Cardiac fibroblast (primary cell): ENCODE results near the gene ZFP92.

Source experiments
- DNase-seq, 2 donors: peaks; one replicate each; pipeline versions ENCODE4 v3.0.0 to v3.0.0-alpha.2; 2010; ENCODE audit warnings: low read depth in 2 of 2
- H3K4me3 ChIP-seq, 2 donors: replicated peaks in 1 of 2; 1 replicate in 1 of 2; 2 replicates in 1 of 2; pipeline ENCODE4 v1.5.1; 2011; ENCODE audit warnings: low read depth in 2 of 2, low read length in 2 of 2, mild to moderate bottlenecking in 2 of 2, moderate library complexity in 1 of 2
- TF ChIP-seq, protein P1 (sequence below): IDR thresholded peaks from one replicate; pipeline ENCODE4 v1.5.1; 2011; ENCODE audit warnings: low read depth, mild to moderate bottlenecking, low read length, inconsistent platforms

ZFP92 gene

DNA sequence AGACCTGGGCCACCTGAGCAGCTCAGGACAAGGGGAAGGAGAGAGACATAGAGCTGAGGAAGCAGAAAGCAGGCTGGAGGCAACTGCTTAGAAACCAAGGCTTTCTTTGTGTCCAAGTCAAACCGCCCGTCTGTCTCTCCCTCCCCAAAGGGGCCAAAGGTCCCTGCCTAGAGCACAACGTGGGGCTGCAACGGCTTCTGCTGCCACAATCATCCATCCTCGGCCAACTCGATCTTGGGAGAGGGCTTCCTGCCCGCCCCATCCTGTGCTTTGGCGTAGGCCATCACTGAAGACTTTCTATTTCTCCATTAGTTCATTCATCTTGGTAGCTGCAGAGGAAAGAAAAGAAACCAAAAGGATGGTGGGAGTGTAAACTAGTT lies 36.3 kb downstream of the ZFP92 start:
- TF ChIP-seq, protein P1, sequence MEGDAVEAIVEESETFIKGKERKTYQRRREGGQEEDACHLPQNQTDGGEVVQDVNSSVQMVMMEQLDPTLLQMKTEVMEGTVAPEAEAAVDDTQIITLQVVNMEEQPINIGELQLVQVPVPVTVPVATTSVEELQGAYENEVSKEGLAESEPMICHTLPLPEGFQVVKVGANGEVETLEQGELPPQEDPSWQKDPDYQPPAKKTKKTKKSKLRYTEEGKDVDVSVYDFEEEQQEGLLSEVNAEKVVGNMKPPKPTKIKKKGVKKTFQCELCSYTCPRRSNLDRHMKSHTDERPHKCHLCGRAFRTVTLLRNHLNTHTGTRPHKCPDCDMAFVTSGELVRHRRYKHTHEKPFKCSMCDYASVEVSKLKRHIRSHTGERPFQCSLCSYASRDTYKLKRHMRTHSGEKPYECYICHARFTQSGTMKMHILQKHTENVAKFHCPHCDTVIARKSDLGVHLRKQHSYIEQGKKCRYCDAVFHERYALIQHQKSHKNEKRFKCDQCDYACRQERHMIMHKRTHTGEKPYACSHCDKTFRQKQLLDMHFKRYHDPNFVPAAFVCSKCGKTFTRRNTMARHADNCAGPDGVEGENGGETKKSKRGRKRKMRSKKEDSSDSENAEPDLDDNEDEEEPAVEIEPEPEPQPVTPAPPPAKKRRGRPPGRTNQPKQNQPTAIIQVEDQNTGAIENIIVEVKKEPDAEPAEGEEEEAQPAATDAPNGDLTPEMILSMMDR = no peak
- H3K4me3 ChIP-seq = no peak overlapping the region
- DNase-seq = no peak

DNA sequence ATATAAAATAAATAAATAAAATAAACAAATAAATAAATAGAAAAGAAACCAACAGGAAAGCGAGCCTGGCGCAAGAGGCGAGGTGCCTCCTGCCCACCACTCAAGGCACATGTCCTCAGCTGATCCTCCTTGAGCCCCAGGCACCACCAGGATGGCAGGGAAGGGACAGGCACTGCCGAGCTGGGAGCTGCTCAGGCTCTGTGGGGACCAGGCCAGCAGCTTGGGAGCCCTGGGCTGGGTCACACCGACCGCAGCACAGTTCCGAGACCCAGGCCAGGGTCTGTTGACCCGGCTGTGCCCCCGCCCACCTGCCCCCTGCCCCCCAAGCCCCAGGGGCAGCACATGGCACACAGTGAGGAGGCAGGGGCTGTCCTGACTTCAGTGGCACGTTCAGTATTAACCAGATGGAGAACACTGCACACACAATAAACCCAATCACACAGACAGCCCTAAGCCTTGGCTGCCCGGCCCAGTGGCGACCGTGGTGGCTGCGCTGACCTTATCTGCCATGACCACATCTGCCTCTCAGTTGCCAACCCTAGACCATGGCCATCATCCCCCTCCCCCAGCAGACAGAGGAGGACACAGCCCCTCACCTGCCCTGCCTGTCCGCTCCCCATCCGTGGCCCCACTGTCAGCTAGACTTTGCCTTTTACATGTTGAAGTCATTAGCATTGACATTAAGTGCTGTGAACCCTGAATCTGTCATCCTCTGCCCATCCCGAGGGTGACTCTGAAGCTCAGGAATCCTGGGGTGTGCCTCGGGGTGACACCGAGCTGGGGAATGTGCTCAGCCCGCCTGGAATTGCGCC lies 37.5 kb downstream of the ZFP92 start:
- DNase-seq = no peak
- TF ChIP-seq, protein P1 = no peak
- H3K4me3 ChIP-seq = no peak overlapping the region

DNA sequence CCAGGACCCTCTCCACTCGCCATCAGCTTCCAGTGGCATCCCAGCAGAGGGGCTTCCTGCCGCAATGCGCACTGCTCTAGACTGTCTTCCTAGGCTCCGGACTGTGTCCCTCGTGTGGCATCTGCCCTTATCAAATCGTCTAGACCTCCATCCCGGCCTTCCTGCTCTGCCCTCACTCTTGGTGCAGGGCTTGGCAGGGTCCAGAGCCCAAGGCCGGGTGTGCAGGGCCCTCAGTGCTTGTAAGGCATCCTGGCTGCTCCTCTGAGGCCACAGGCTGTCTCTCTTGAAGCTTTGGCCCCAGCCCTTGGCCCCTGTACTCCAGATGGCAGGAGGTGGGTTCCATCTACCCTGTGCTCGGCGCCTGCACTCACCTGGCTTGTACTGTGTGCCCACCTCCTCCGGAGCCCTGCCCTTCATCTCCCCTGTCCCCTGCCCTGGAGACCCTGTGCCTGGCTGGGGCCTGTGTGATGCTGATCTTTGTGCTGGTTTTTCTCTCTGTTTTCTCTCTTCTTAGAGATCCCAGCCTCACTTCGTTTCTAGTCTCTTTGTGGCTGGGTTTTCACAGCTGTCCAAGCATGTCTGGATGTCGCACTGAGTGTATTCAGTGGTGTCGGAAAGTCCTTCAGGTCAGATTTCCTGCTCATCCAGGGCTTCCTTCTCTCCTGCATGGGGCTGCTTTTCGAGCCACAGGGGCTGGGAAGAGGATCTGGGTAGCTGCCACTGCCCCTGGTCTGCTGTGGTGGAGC lies 38.3 kb downstream of the ZFP92 start:
- H3K4me3 ChIP-seq = no peak overlapping the region
- no peak for DNase-seq
- TF ChIP-seq, protein P1 = no peak

DNA sequence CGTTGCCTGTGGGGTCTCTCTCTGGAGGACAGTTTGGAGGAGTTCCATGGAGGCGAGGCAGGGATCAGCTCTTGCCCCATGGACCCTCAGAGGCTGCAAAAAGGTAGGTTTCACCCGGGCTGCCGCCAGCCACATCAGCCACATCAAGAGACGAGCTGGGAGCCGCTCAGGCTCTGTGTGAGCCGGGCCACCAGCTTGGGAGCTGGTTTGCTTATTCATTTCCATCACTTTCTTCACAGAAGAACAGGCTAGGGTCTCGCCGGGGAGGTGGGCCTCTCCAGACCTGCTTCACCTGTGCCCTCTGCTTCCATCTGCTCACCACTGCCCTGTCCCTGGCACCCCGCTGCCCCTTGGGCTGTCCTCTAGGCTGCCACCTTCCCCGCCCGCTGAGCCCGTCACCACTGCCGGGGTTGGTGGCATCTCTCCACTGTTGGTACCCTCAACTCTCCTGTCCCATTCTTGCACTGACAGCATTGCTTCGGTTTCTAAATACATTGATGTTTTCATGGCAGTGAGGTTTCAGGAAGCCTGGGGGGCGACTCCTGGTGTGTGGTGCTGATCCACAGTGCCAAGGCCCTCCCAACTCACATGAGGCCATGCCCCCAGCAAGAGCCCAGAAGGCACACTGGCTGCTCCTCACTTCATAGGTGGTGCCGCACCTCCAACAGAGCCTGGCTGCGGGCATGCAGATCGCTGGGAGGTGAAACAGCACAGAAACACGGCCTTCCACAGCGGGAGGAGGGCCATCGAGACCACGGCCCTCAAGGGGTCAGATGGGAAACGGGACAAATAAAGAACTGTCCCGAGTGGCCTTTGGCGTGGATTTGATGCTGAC lies 39.1 kb downstream of the ZFP92 start:
- DNase-seq = no peak
- TF ChIP-seq, protein P1 = no peak
- no peak overlapping the region for H3K4me3 ChIP-seq

DNA sequence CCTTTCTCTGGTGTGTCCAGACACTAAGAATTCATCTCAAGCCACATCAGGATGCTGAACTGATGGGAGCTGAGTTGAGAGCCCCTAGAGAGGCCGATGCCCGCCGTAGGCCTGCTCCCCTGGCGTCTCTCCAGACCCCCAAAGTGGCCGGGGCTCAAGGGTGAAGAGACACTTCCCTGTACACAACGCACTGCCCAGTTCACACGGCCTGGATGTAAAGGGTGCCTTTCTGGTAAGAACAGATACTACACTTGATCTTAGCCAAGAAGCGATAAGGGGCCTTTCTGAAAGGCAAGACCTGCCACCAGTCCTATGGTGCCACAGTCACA lies 39.6 kb downstream of the ZFP92 start:
- no peak overlapping the region for H3K4me3 ChIP-seq
- TF ChIP-seq, protein P1 = no peak
- no peak for DNase-seq

DNA sequence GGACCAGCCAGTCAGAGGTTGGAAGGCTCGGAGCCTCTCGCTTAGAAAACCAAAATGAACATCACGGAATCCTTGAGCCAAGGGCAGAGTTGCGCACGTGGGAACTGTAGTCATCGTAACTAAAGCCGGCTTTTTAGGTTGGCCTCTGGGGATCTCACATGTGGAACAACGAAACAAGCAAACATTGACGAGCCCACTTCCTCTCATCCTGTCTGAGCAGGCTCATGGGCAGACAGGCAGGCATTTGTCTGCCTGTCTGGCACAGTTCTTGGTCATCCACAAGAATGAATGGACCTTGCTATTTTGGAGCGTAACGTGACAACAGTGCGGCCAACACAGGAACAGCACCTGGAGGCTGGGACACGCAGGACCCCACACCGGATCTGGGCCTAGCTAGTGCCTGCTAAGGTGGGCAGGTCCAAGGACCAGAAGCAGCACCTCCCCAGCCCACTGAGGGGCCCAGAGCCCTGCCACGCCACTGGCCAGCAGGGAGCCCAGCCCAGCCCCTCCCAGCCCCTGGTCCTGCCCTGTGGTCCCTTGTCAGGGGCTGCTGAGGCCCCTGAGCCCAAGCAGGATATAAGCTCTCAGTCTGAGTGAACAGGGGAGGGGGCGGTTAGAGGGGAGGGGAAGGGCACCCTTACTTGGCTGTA lies 43.8 kb downstream of the ZFP92 start:
- no peak for DNase-seq
- TF ChIP-seq, protein P1 = no peak
- H3K4me3 ChIP-seq = no peak overlapping the region
